ENCODE data around the gene IDH3G.

Gene IDH3G

GRCh38 chrX:153814591-153815315 lies 20.6 kb upstream of the IDH3G start:
- no peak for DNase-seq

DNA sequence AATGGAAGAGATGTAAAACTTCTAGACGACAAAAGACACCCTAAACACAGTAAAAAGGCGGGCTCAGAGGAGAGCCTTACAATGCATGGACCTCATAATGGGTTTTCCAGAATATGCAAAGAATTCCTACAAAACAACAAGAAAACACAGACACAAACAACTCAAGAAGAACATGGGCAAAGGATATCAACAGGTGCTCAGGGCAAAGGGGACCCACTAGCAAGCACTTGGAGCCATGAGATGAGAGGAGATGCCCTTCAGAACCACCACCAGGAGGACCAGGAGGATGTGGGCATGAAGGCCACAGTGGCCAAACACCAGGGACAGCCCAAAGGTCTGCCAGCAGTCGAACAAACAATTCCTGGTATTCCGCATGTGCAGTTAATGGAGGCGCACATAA lies 19.0 kb upstream of the IDH3G start:
- no peak for DNase-seq

DNA sequence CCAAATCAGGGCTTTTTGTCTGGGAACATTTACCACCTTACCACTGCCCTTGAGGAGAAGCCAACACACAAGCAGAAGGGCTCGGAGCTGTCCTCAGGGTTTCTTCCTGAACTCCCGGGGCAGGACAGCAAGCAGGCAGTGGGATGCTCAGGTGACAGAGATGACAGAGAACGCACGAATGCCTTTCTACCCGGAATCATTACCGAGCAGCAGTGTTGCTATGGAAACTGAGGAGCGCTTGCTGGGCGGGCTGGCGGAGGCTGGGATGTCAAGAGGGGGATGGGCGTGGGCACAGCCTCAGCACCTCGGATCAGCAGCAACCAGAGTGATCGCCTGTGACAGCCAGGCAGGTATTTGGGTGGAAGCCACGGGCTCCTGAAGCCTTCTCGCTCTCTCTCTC lies 18.0 kb upstream of the IDH3G start:
- DNase-seq, result no peak

GRCh38 chrX:153807976-153808375 lies 13.8 kb upstream of the IDH3G start:
- no peak for DNase-seq

DNA sequence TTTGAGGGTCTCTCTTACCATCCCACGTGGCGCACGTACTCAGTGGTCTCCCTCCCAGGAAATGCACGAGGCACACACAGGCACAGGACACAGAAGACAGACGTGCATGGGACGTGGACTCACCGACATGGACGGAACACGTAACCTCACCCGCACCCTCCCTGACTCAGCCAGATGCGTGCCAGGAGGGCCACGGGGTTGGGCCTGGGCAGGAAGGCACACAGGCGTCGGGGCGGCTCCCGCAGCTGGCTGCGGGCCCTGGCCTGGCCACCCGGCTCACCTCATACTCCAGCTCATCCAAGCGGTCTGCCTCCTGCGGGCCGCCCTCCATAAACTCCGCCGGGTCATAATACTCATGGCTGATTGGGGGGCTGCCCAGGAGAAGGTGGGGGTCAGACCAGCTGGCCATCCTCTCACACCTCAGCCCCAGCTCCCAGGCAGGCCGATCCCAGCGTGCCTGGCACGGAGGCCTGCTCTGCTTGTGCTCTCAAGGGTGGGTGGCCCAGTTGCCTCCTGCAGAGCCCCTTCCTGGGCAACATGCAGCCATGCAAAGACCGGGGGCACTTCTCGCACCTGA lies 12.9 kb upstream of the IDH3G start:
- DNase-seq, result no peak

- DNase-seq, result no peak
Measured at GRCh38 chrX:153805436-153805835, 11.3 kb upstream of the IDH3G start.

- no peak for DNase-seq
Measured at GRCh38 chrX:153804621-153805020, 10.4 kb upstream of the IDH3G start.

DNA sequence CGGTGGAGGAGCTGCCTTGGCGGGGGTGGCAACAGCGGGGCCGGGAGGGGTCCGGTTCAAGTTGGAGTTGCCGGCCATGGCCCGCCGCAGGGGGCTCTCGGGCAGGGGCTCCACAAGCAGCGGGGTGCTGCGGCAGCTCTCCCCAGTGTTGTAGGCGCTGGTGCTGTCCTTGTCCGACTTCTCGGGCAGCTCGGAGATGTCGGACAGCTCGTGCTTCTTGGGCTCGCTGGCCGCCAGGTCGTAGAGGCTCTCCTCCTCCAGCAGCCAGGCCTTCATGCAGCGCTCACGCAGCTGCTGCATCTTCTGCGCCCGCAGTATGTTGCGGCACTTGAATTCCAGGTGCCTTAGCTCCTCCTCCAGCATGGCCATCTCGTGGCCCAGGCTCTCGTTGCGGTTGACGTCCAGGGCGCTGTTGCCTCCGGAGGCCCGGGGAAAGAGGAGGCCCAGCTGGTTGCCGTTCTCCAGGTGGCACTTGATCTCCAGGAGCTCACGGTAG lies 10.0 kb upstream of the IDH3G start:
- DNase-seq, result no peak

- no peak for DNase-seq
Measured at GRCh38 chrX:153803211-153804099, 9.3 kb upstream of the IDH3G start.

DNA sequence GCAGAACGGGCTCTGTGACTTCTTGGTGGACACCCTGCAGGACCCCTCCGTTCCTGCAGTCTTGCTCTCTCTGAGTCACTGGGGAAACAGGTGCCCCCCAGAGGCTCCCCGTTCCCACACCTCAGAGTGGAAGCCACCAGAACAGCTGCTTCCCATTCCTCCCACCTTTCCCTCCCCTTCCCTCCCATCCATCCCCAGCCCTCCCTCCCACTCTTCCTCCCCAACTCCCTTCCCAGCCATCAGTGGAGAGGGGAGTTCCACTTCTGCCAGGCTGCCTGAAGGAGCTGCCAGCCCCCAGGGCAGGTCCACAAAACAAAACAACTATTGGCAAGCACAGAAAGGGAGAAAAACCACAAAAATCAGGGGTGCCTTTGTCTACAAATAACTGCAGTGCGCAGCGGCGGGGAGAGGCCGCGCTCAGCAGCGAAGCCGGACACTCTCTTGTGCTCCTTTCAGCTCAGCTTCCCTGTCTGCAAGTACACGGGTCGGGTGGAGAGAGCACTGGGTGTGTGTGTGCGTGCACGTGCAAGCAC lies 8.4 kb upstream of the IDH3G start:
- DNase-seq, result no peak

DNA sequence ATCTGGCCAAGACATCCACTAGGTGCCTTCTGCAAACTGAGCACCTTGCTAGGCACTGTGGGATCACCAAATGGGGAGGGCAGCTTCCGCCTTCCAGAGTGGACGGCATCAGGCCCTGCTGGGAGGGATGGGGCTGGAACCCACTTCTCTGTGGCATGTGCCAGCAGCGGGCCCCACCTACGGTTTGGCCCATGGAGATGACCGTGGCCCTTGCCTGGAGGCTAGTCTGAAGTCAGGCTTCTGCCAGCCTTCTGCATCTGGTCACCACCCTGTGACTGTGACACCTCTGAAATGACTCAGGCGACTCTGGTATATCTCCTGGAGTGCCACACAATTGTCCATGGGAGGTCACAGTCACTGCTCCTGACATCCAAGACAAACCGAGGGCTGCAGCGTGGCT lies 7.5 kb upstream of the IDH3G start:
- DNase-seq, result no peak

DNA sequence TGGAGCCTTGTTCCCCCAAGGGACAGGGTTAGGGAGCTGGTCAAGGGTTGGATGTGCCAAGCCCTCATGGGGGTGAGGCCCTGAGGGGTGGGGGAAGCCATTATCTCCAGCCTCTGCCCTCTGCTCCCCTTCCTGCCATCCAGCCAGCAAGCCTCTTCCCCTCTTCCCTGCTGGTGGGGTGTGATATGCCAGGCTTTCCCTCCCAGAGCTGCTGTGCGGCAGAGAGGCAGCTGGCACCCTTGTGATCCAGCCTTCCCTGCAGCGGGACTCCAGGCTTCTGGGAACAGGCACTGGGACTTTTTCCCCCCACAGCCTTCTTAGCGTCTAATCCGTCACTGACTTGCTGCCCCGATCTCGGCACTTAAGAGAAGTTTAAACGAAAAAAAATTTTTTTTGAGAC lies 6.6 kb upstream of the IDH3G start:
- no peak for DNase-seq

DNA sequence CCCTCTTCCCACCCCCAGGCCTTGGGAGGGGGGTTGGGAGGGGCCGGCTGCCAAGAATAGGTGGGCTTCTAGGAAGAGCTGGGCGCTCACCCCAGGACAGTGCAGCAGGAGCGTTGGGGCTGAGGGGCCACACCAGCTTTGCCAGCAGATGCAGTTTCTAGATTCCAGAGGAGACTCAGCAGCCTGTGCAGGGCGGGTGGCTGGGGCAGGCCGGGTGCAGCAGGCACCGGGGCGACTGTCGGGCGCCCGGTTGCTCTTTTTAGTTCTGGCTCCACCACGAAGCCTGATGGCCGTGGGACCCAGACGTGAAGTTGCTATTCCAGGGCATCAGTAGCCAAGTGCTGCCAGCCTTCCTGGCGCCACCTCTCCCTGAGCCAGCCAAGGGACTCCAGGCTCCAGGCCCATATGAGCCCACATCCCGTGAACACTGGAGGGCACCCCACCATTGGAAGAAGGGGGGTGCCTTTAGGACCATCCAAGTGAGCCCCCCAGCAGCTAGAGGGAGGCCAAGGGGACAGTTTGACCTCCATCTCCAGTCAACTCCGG lies 6.1 kb upstream of the IDH3G start:
- DNase-seq, result no peak

- no peak for DNase-seq
Measured at GRCh38 chrX:153799326-153799725, 5.2 kb upstream of the IDH3G start.

DNA sequence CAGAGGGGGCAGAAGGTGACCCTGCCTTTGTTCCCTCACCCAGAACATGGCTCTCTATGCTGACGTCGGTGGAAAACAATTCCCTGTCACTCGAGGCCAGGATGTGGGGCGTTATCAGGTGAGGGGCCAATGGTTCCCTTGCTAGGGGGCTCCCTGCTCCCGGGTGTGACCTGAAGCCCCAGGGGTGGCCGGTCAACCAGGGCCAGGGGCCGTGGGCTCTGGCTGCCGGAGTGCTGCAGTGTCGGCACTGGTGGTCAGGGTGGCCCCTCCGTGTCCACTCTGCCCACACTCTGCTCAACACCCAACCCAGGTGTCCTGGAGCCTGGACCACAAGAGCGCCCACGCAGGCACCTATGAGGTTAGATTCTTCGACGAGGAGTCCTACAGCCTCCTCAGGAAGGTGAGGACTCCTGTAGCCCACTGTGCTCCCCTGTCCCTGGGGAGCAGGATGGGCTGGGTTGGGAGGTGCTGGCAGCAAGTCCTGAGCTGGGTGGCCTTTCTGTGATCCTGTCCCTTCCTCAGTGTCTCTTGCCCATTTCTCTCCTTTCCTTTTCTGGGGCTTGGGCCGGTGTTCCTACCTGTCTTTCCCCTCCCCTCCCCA lies 3.3 kb upstream of the IDH3G start:
- DNase-seq, result no peak

- no peak for DNase-seq
Measured at GRCh38 chrX:153794897-153795816, 982 bp upstream of the IDH3G start.

- no peak for DNase-seq
Measured at GRCh38 chrX:153793291-153793690, 884 bp downstream of the IDH3G start.

DNA sequence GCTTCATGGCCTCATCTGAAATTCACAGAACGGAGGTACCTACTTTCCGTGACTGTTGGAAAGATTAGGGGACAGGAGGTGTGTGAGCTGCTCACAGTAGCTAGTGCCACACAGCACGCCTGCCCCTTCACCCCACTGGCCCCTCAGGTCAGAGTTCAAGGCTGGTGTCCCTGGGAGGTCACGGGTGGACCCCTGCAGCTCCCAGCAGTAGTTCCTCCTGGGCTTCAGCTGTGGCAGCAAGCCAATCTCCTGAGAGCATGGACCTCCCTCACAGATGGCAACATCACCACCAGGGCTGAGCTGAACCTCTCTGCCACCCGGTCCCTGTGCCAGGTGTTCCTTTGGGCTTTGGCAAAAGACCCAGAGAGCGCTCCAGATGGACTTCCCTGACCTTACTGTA lies 1.8 kb downstream of the IDH3G start:
- no peak for DNase-seq

DNA sequence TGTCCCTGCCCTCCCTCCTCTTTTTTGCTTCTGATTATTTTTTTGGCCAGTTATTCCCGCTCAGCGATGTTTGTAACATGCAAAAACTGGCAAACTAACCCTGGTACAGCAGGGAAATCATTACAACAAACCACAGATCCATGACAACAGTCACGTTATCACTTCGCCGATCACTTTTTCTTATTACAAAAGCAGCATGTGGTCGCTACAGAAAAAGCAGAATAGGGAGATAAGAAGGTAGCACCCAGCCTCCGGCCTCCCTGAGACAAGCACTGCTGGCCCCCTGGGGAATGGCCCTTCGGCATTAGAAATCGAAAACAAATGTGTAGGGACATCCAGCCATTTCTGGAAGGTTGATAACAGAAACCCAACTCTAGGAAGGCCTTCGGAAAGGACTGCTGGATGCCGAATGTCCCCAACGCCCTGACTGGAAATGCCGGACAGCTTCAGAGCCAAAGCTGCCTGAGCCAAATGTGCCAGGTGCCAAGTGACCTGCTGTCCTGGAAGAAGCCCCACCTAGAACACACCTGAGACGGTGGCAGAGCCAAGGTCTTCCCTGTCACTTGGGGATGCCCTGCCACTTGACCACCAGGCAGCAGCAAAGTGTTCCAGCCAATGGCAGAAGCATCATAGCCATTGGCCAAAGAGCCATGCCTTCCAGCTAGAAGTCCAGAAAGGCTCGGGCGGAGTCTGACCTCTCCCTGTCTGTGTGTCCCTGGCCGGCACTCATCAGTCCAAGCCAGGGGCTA lies 2.9 kb downstream of the IDH3G start:
- DNase-seq, result no peak

- no peak for DNase-seq
Measured at GRCh38 chrX:153789654-153790053, 4.5 kb downstream of the IDH3G start.

GRCh38 chrX:153786669-153787068 lies 7.5 kb downstream of the IDH3G start:
- DNase-seq, result no peak

Measured in CD4-positive, alpha-beta T cell treated with Interleukin-4 for 4 hours (primary cell).